Liver (tissue), 9 donors: ENCODE data around the gene RSPO4. TPM values are rescaled to one million over a fixed set of nuclear protein-coding genes. Genes with fewer than 3 reads are reported as not detected.

ENCODE experiments used
- DNase-seq: peaks from one replicate; pipeline ENCODE4 v3.0.0-alpha.2; 2017; ENCODE audit warnings: low spot score
- H3K27ac ChIP-seq, 2 donors: one replicate each; pipeline ENCODE4 v1.7.0; 2013; ENCODE audit warnings: inconsistent platforms in 2 of 2, low read length in 2 of 2, control low read depth in 1 of 2, low read depth in 1 of 2, mild to moderate bottlenecking in 1 of 2
- H3K27me3 ChIP-seq, 4 donors: one replicate each; pipeline versions ENCODE4 v1.6.1 to v1.7.0; 2013; ENCODE audit warnings: low read length in 3 of 4, inconsistent platforms in 1 of 4, mild to moderate bottlenecking in 1 of 4, moderate library complexity in 1 of 4; ENCODE audit not compliant: control insufficient read depth in 4 of 4, insufficient read depth in 4 of 4
- H3K36me3 ChIP-seq, 4 donors: one replicate each; pipeline versions ENCODE4 v1.6.1 to v1.7.0; 2013; ENCODE audit warnings: low read length in 3 of 4, mild to moderate bottlenecking in 3 of 4, low read depth in 1 of 4, moderate library complexity in 1 of 4; ENCODE audit not compliant: control insufficient read depth in 4 of 4, insufficient read depth in 3 of 4
- H3K4me1 ChIP-seq, 4 donors: one replicate each; pipeline versions ENCODE4 v1.6.1 to v1.7.0; 2013; ENCODE audit warnings: low read length in 3 of 4, mild to moderate bottlenecking in 3 of 4, moderate library complexity in 1 of 4; ENCODE audit not compliant: control insufficient read depth in 4 of 4, insufficient read depth in 4 of 4
- H3K4me3 ChIP-seq, 3 donors: one replicate each; pipeline versions ENCODE4 v1.6.1 to v1.7.0; 2013; ENCODE audit warnings: low read length in 3 of 3, control low read depth in 1 of 3, low read depth in 1 of 3, mild to moderate bottlenecking in 1 of 3
- H3K9ac ChIP-seq, 2 donors: one replicate each; pipeline ENCODE4 v1.7.0; 2013; ENCODE audit warnings: low read length in 2 of 2, mild to moderate bottlenecking in 2 of 2, moderate library complexity in 2 of 2, control low read depth in 1 of 2, low read depth in 1 of 2
- H3K9me3 ChIP-seq, 4 donors: one replicate each; pipeline versions ENCODE4 v1.6.1 to v1.7.0; 2013; ENCODE audit warnings: low read length in 3 of 4; ENCODE audit not compliant: control insufficient read depth in 4 of 4
- FOXA1 ChIP-seq: IDR thresholded peaks from 2 replicates; pipeline ENCODE4 v1.6.1; 2016; ENCODE audit warnings: antibody characterized with exemption
- FOXA2 ChIP-seq: IDR thresholded peaks from 2 replicates; pipeline ENCODE4 v1.6.1; 2016; ENCODE audit warnings: antibody characterized with exemption
- HNF4G ChIP-seq: IDR thresholded peaks from 2 replicates; pipeline ENCODE4 v1.6.1; 2016; ENCODE audit warnings: antibody characterized with exemption
- JUND ChIP-seq, 2 donors: IDR thresholded peaks; 2 replicates each; pipeline ENCODE4 v1.6.1; 2016; ENCODE audit warnings: antibody characterized with exemption in 2 of 2
- MAX ChIP-seq: IDR thresholded peaks from 2 replicates; pipeline ENCODE4 v1.6.1; 2016; ENCODE audit warnings: antibody characterized with exemption
- RAD21 ChIP-seq, 2 donors: IDR thresholded peaks; 2 replicates each; pipeline ENCODE4 v1.6.1; 2016; ENCODE audit warnings: antibody characterized with exemption in 2 of 2, mild to moderate bottlenecking in 2 of 2
- REST ChIP-seq: IDR thresholded peaks from 2 replicates; pipeline ENCODE4 v1.6.1; 2016; ENCODE audit warnings: antibody characterized with exemption, mild to moderate bottlenecking
- RXRA ChIP-seq, 2 donors: IDR thresholded peaks; 2 replicates each; pipeline ENCODE4 v1.6.1; 2017 to 2018; ENCODE audit warnings: antibody characterized with exemption in 2 of 2, mild to moderate bottlenecking in 1 of 2
- SP1 ChIP-seq: IDR thresholded peaks from 2 replicates; pipeline ENCODE4 v1.6.1; 2018; ENCODE audit warnings: antibody characterized with exemption, mild to moderate bottlenecking
- WGBS: extraction: QIAGEN DNeasy Blood & Tissue Kit; methylation state at CpG from one replicate; pipeline ENCODE4 v1.1.7; 2013; 5-methylcytosine and 5-hydroxymethylcytosine counted together
- polyA plus RNA-seq, 2 donors: library from polyadenylated mRNA; stranded (reverse) in 1 of 2; unstranded in 1 of 2; fragments of 200-250 nt in 1 of 2; fragments of >200 nt in 1 of 2; fragmentation: Nextera tagmentation in 1 of 2; extraction: Ambion mirVana in 1 of 2; gene quantifications; one replicate each; pipeline versions ENCODE4 v1.2.1 to v1.2.3, GENCODE V29; 2013 to 2015
- total RNA-seq, 2 donors: library from RNA; depleted of rRNA; stranded (reverse); fragments of >200 nt; gene quantifications; one replicate each; pipeline ENCODE4 v1.2.3, GENCODE V29; 2014
- TF ChIP-seq, protein P1 (sequence below): fragments of 150-350 bp; IDR thresholded peaks from 2 replicates; pipeline ENCODE4 v1.5.1; 2017; ENCODE audit warnings: improper control_type of control experiment, low read depth, low read length; ENCODE audit not compliant: missing input control
- TF ChIP-seq, protein P2 (sequence below): IDR thresholded peaks from 2 replicates; pipeline ENCODE4 v1.6.1; 2016; ENCODE audit warnings: antibody characterized with exemption
- donor health status: healthy.
- donor health status: healthy.
- donor health status: healthy.
- donor health status: healthy.
- donor health status: healthy.

RSPO4 gene
- total and polyA plus RNA-seq, 4 donors, result not detected

DNA sequence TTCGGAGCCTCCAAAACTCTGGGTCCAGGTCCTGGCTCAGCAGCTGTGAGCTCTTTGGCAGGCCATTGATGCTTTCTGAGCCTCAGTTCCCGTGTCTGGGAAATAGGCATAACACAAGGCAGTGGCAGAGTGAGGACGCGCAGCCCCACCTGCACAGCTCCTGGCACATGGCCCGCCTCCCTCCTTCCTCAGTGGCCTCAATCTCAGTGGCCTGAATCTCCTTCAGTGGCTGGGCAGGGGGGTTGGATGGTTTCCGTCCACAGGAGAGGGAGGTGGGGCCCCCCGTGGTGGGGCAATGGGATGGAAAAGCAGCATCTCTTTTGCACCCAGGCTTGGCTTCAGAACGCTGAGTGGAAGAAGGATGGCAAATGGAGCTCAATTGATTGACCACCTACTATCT lies 5.1 kb downstream of the RSPO4 start:
- Histone ChIP-seq H3K4me3 (no peak overlapping the region), H3K9me3 (no peaks in the 10 kb centered on the region), H3K27me3 (no peaks in the 10 kb centered on the region), H3K36me3 (no peaks in the 10 kb centered on the region), H3K27ac (no peak overlapping the region), H3K4me1 (peaks cover 0 to 2% (median under 1%) of the 10 kb centered on the region in 4 donors), H3K9ac (no peak overlapping the region)
- no peak for TF ChIP-seq MAX
- no peak for TF ChIP-seq FOXA1
- no peak for TF ChIP-seq FOXA2
- no peak for TF ChIP-seq REST
- TF ChIP-seq, protein P1, sequence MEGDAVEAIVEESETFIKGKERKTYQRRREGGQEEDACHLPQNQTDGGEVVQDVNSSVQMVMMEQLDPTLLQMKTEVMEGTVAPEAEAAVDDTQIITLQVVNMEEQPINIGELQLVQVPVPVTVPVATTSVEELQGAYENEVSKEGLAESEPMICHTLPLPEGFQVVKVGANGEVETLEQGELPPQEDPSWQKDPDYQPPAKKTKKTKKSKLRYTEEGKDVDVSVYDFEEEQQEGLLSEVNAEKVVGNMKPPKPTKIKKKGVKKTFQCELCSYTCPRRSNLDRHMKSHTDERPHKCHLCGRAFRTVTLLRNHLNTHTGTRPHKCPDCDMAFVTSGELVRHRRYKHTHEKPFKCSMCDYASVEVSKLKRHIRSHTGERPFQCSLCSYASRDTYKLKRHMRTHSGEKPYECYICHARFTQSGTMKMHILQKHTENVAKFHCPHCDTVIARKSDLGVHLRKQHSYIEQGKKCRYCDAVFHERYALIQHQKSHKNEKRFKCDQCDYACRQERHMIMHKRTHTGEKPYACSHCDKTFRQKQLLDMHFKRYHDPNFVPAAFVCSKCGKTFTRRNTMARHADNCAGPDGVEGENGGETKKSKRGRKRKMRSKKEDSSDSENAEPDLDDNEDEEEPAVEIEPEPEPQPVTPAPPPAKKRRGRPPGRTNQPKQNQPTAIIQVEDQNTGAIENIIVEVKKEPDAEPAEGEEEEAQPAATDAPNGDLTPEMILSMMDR, result no peak
- no peak for TF ChIP-seq RAD21 (IDR thresholded peaks at IDR 0.05)
- no peak for TF ChIP-seq HNF4G
- TF ChIP-seq RXRA (IDR thresholded peaks at IDR 0.05), result no peak
- WGBS, result 87% methylated on average over 8 of the region's 8 CpGs
- DNase-seq, result no peak

DNA sequence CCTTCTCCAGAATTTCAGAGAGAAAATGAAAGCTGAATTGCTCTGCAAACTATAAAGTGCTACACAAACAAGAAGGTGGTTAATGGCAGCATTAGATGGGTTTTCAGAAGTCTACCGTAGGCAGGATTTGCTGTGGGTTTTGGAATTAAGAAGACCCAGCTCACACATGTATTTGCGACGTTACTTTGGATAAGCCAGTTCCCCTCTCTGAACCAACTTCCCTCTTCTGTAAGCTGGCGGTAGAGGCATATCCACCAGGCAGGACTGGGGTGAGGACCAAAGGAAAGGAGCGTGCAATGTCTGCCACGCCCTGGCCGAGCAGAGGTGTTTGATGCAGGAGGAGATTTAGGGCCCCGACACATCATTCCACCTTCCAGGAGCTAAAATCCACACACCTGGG lies 6.9 kb downstream of the RSPO4 start:
- WGBS, result 81% methylated on average over 8 of the region's 8 CpGs

More for the DNA sequence above, 6.9 kb downstream of the RSPO4 start:
- no peaks in the 10 kb centered on the region for H3K36me3 ChIP-seq
- H3K9me3 ChIP-seq, result no peaks in the 10 kb centered on the region
- TF ChIP-seq FOXA1, result no peak
- TF ChIP-seq JUND (IDR thresholded peaks at IDR 0.05), result no peak
- TF ChIP-seq, protein P1, result no peak
- TF ChIP-seq, protein P2, sequence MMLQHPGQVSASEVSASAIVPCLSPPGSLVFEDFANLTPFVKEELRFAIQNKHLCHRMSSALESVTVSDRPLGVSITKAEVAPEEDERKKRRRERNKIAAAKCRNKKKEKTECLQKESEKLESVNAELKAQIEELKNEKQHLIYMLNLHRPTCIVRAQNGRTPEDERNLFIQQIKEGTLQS, result no peak
- no peak for TF ChIP-seq SP1
- H3K4me3 ChIP-seq, result no peak overlapping the region
- no peak overlapping the region for H3K9ac ChIP-seq
- DNase-seq, result no peak
- H3K27me3 ChIP-seq, result no peaks in the 10 kb centered on the region
- H3K27ac ChIP-seq, result no peak overlapping the region
- no peaks in the 10 kb centered on the region for H3K4me1 ChIP-seq
